Measurements from ENCODE around the gene RCN1. TPM values are rescaled to one million over a fixed set of nuclear protein-coding genes. Genes with fewer than 3 reads are reported as not detected.

Gene RCN1
- total RNA-seq, 1 experiment from 2014 or later: 16.1 TPM

Small RNA genes lying within 50 kb of the gene (small RNA-seq; reads per million reads assigned to genes)
- gene RF00012: not detected

Data from Karpas-422 (cell line).